Measurements from ENCODE around the gene COL6A1. TPM values are rescaled to one million over a fixed set of nuclear protein-coding genes. Genes with fewer than 3 reads are reported as not detected.

The COL6A1 gene
- total RNA-seq, 1 experiment from 2014 or later = 87.5 TPM

- TF ChIP-seq ZBTB33 (IDR thresholded peaks at IDR 0.05; ENCODE audit: extremely low read depth, insufficient replicate concordance, low read length) (no peak), ATF3 (IDR thresholded peaks at IDR 0.05) (no peak), JUND (IDR thresholded peaks at IDR 0.05) (no peak)
Measured at GRCh38 chr21:46008893-46009621, 27.5 kb downstream of the COL6A1 start (continued).

DNA sequence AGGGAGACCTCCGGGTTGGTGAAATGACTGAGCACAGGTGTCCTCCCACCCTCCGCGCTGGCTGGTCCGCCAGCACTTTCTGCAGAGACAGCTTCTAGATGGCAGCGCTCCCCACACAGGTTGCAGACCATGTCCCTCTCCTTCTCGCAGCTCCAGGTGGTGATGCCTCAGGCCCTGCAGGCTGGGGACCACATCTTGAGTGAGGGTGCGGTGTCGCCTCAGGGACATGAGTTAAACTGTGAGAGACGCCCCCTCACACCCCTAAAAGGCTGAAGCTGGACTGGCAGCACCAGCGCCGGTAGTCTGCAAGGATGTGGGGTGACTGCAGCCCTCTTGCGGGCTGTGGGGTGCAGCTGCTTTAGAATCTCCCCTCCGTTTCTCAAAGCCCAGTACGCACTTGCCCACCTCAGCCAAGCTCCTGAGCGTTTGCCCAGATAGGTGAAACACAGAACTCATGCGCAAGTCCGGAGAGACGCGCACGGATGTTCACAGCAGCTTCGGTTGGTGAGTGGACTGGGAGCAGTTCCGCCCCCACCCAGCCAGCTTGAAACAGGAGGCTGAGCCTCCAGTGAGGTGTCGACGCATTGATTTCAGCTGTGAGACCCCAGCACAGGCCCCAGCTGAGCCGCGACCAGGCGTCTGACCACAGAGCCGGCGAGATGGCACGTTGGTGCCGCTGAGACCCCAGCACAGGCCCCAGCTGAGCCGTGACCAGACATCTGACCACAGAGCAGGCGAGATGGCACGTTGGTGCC lies 28.6 kb downstream of the COL6A1 start:
- RAD21 ChIA-PET (ENCODE audit: low non-redundant PET in 1 of 2, low total read pairs in 2 of 2, uncharacterized antibody in 2 of 2, unreplicated experiment in 2 of 2) = interaction anchor here in 1 of 2 experiments (0.7 kb wide), 1 partner anchor 168 kb away, joined by 3 read pairs; no protein-coding TSS in a partner anchor

More for the DNA sequence above, 28.6 kb downstream of the COL6A1 start:
- Histone ChIP-seq H3K4me2 (ENCODE audit: low read length) (no peak overlapping the region), H3K27ac (ENCODE audit: low read depth, low read length) (no peak overlapping the region), H3K79me2 (ENCODE audit: insufficient read depth, low read length) (no peaks in the 10 kb centered on the region), H3K4me3 (replicated peaks in 1 of 2; ENCODE audit: low read depth in 1 of 2, low read length in 2 of 2) (no peak overlapping the region), H3K36me3 (ENCODE audit: control insufficient read depth in 1 of 2, insufficient read depth in 2 of 2, low read length in 2 of 2) (no peaks in the 10 kb centered on the region), H3K9me3 (ENCODE audit: control insufficient read depth in 1 of 2, insufficient read depth in 1 of 2, low read depth in 1 of 2, low read length in 2 of 2) (no peaks in the 10 kb centered on the region), H2AFZ (ENCODE audit: low read depth, low read length, poor library complexity, severe bottlenecking) (no peak overlapping the region), H3K4me1 (ENCODE audit: control insufficient read depth in 1 of 2, insufficient read depth in 2 of 2, low read length in 2 of 2) (peaks cover 2 to 9% of the 10 kb centered on the region in 2 experiments; a peak in 2 of 4 replicates), H3K9ac (ENCODE audit: low read length) (no peak overlapping the region), H3K9me2 (ENCODE audit: insufficient read depth) (no peaks in the 10 kb centered on the region), H4K20me1 (ENCODE audit: insufficient read depth) (no peaks in the 10 kb centered on the region), H3K27me3 (ENCODE audit: insufficient read depth, low read length) (peaks cover 27% of the 10 kb centered on the region)
- ChIA-PET CTCF (no interaction called here), POLR2A (interaction anchor here (0.5 to 0.6 kb wide), 2 partner anchors 35 to 37 kb away, joined by 3 to 4 read pairs; no protein-coding TSS in a partner anchor)
- TF ChIP-seq EZH2phosphoT487 (IDR thresholded peaks at IDR 0.05; ENCODE audit: borderline replicate concordance) (no peak), RAD21 (IDR thresholded peaks at IDR 0.05; ENCODE audit: low read depth) (no peak)
- DNase-seq (ENCODE audit: low read depth, low spot score) (no peak), ATAC-seq (no peak)
- intact Hi-C loops (cut with micrococcal nuclease) = no loop called here
- BruUV-seq (replicated peaks) = no TSS peak
